GM18517 (cell line): ENCODE measurements around the gene SRCIN1.

Experiments
- ATAC-seq: cut with Tn5 transposase; IDR thresholded peaks from one replicate; pipeline ENCODE4 v1.9.1; 2021; ENCODE audit warnings: mild to moderate bottlenecking, moderate library complexity; ENCODE audit not compliant: unreplicated experiment

Gene SRCIN1

DNA sequence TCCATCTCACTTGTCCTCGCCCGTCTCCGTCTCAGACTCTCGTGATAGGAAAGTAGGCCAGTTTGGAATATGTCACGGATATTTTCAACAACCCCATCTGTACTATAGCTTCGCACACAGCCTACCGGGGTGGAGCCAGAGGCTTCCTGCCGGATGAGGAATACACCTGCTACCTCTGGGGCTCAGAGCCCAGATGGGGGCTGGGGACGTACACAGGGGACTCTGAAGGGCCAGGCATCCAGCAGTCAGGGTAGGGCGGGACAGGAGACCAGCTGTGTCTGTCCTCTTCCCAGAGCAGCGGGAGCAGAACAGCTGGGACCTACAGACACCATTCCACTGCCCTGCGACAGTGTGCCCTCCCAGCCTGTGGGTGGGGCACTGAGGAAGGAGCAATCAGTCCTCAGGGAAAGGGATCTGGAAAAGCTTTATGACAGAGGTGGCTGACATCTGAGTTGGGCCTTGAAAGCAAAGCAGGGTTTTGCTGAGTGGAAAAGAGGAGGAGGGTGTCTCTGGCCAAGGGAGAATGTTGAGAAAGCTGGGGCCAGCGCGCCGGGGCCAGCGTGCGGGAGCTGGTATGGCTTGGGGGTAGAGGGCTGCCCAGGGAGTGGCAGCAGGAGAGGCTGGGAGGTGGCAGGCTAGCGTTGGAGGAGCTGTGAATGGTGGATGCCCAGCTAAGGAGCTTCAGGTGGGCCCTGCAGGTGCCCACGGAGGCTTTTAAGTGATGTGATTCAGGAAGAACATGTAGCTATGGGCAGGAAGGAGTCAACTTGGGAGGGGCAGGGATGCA is 11.5 kb upstream of the SRCIN1 start:
- no peak for ATAC-seq

DNA sequence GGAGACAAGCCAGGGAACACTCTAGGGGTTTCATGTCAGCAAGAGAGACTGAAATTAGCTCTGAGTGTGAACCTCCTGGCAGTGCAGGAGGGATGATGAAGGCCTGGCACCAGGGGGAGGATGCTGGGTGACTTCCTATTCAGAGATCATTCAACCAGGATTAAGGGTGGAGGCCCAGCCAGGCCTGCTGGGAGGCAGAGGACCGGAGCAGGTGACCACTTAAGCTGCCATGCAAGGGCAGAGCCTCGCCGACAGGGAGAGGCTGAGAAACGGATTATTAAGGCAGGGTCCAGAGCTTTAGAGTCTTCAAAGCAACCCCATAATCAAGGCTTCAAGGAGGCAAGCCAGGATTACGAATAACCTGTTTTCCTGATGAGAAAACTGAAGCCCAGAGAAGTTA is 10.6 kb upstream of the SRCIN1 start:
- ATAC-seq = no peak

DNA sequence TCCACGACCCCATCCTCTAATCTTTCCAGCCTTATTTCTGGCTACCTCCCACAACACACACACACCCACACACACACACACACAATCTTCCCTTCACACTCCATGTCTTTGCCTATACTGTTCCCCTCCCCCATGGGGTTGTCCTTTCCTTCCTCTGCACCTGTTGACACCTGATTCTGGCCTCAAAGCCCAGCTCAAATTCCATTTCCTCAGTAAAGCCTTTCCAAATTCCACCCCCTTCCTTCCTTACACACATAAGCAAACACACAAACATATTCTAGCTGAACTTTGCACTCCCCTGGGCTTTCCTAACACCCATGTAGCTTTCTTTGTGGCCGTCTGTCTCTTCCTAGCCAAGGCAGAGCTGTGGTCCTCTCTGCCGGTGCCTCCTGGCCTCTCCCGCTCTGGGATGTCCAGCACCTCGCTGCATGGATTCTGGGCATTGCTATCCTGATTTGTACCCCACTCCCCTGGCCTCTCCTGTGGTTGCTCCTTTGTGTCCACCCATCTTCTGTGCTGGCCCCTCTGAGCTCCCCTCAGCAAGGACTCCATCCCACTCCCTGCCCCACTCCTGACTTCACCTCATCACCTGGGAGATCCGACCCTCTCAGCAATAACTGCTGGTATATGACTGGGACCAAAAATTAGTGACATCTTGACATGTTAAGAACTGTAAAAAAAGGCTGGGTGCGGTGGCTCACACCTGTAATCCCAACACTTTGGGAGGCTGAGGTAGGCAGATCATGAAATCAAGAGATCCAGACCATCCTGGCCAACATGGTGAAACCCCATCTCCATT is 8.4 kb upstream of the SRCIN1 start:
- no peak for ATAC-seq

DNA sequence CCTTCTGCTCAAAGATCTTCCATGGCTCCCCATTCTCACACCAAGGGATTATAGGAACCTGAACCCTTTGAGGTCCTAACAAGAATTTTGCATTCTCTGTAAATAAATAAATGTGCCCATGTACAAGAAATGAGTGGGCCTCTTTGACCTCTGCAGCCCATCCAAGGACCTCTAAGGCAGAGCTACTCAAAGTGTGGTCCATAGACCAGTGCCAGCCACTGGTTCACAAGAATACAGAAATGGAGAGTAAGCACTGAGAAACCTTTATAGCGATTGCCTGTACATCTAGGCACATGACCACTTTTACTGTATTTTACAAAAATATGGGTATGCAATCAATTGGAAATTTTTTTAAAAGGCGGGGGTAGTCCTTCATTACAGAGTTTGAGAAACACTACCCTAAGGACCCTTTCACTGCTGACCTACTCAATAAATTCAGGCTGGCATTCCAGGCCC is 7.8 kb upstream of the SRCIN1 start:
- no peak for ATAC-seq

DNA sequence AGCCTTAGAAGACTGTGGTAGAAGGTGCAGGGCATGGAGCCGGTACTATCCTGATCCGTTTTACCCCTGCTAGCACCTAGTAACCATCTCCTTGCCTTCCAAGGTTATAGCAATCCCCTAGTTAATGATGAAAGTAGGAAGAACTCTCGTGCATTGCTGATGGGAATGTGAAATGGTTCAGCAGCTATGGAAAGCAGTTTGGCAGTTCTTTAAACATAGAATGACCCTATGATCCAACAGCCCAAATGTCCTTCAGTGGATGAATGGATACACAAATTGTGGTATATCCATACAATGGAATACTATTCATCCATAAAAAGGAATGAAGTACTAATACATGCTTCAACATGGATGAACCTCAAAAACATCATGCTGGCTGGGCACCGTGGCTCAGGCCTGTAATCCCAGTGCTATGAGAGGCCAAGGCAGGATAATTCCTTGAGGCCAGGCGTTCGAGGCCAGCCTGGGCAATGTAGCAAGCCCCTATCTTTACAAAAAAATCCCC is 6.2 kb upstream of the SRCIN1 start:
- ATAC-seq = no peak

DNA sequence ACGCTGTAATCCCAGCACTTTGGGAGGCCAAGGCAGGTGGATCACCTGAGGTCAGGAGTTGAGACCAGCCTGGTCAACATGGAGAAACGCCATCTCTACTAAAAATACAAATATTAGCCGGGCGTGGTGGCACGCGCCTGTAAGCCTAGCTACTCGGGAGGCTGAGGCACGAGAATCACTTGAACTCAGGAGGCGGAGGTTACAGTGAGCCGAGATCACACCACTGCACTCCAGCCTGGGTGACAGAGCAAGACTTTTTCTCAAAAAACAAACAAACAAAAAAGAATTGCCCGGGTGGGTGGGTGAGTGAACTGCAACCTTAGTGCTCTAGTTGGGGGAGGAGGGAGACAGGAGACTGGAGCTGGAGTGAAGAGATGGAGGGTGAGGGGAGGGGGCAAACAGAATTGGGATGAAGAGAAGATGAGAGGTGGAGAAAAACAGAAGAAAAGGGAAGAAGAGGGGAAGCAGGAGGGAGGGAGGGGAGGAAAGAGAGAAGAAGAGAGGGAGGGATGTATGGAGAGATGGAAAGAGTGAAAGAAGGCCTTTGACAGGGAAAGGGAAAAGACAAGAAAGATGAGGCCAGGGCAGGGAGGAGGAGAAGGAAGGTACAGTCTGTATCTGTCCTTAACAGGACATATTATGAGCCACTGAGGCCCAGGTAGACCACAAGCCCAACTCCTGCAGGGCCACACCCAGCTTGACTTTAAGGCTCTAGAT is 5.5 kb upstream of the SRCIN1 start:
- ATAC-seq = no peak

DNA sequence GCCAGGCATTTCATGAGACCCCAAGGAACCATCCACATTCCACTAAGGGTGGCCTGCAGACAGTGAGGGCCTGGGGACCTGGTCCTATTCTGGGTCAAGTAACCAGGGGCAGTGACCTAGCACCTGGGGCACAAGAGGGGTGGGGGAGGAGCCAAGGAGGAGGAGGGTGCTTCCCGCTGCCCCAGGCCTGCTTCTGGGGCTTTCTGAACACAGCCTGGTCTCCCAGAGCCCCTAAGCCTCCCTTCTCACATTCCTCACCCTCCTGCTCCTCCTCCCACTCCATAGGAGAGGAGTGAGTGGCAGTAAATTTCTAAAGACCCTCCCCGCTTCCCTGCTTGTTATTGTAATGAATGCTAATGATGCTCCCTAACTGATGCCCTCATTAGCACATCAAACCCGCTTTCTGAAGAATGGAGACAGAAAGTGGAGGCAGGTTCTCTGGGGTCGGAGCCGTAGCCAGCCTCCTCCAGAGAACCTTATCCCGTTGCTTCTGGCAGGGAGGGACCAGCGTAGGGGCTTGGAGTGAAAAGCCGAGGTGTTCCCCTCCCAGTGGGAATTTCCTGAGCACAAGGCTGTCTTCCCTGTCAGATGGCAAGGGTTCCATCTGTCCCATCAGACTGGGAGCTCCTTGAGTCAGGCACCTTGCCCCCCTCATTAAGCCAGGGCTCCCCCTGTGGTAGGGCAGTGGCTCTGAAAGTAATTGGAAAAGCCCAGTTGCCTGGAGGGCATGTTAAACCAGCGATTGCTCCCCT is 3.7 kb upstream of the SRCIN1 start:
- ATAC-seq = no peak

DNA sequence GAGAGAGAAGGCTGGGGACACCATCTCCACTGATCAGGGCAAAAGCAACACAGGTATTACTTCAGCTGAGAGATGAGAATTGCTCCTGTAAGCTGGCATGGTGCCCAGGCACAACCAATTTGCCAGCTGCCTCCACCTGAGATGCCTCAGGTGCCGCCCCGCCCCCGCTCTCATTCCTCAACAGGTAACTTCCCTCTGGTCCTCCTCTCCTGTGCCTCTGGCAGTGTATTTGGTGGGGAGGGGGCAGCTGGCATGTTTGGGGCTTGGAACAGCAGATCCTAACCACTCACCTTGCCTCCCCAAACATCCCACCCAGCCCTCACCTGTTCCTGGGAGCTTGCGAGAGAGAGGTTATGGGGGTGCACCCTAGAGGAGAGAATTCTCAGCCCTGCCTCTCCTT is 2.9 kb upstream of the SRCIN1 start:
- no peak for ATAC-seq

DNA sequence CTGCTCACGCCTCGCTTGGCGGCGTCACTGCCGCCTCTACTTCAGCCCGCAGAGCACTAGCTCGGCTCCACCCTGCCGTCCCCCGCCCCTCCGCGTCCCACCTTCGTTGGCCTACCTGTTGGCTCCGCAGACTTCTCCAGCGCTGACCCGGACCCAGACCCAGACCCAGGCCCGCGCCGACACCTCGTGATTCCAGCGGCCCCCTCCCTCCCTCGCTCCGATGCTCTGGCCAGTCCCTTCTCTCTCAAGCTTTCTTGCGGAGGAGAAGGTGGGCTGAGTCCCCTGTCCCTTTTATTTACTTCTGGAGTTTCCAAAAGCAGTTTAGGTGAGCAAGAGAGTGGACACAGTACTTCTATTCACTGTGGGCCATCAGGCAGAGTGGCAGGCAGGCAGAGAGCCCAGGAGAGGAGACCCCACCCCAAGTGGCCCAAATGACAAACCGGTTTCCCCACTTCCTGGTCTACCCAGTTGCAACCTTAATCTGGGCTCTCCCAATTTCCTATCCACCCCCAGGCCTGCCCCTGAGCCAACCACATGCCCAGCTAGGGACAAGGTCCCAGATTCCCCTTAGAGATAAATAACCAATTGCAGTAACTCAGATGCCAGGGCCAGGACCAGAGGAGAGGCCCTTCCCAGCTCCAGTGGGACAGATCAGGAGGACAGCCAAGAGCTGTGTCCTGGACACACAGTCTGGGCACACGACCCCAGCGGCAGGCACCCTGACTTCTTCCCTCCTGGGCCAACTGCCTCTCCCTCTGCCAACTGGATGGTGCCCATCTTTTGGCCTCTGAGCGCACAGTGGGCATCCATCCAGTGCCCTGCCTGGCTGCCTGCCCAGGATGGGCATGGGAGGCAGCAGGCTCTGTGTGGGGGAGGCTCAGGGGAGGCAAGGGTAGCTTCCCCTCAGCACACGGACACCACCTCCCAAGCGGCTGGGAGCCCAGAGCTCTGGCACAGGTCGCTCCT is 1.2 kb upstream of the SRCIN1 start:
- ATAC-seq = no peak

DNA sequence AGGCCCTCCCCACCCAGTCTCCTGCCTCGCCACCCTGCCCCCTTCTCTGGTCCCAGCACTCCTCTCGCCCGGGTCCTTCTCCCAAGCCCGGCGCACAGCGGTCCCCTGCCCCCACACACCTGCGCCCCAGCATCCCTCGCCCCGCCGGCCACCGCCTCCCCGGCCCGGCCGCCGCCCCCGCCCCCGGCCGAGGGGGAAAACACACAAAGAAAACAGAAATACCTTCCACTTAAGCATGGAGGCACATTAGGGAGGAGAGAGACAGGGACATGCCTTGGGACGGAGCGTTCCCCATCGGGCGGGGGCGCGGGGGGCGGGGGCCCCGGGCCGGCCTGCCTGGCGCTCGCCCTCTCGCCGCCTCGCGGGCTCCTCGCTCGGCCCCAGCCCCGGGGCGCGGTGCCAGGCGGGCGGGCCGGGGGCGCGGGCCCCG is 326 bp downstream of the SRCIN1 start:
- no peak for ATAC-seq

DNA sequence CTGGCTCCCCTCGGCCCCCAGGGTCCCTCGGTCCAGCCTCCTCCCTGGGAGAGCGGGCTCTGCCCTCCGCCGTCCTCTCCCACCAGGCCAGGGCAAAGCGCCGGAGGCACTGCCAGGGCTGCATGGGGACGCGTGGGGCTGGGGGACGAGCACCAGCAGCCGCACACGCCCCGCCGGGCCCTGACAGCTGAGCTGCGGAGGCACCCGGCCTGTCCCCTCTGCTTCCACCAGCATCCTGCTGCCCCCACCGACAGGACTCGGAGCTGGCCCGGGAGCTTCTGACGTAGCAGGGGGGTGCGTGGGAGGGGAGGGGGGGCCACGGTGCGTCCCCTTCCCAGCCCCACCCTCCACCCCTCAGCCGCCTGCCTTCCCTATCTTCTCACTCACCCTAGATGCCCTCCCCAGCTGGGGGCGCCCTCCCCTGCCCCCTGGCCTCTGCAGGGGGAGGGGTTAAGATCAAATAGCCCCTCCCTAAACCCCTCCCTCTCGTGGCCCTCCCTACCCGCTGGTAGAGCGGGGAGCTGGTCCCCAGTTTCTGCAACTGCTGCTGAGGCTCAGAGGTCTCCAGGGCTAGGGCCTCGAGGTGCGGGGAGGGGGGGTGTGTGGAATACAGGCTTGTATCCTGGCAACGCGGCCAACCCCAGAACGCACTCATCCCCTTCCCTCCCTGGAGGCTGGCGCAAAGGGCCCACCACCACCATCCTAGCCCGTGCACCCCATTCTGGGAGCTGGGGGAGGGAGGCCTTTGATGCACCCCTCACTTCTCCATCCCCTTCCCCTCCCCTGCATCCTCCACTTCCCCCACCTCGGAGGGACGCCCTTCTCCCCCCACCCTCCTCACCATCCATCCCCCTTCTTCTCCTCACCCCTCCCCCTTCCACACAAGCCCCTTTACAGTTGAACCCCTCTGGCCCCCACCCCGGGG is 1.0 kb downstream of the SRCIN1 start:
- no peak for ATAC-seq

DNA sequence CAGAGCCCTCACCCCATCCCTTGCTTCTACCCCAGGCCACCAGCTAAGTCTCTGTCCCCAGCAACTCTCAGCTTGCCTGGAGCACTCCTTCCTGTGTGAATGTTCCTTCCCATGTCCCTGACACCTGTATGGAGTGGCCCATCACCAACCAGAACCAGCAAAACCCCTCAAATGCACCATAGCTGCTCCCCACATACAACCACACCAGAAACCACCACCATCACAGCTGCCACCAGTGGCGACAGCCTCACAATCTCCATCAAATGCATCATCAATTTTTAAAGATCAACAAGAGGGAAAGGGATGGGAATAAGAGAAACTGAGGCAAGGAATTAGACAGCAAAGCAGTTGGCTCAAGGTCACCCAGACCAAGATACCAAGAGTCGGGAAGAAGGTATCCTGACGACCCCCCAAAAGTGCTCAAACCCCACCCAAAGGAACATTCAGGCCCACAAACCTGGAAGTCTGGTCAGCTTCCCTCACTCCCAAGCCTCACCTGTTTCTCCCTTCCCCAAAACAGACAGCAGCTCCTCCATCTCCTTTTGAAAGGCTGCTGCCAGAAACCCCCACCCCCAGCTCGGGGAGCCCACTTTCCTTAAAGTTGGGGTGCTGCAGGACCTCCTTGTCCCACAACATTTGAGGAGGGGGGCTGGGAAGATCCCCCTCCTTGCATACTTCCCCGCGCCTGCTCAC is 1.8 kb downstream of the SRCIN1 start:
- no peak for ATAC-seq

DNA sequence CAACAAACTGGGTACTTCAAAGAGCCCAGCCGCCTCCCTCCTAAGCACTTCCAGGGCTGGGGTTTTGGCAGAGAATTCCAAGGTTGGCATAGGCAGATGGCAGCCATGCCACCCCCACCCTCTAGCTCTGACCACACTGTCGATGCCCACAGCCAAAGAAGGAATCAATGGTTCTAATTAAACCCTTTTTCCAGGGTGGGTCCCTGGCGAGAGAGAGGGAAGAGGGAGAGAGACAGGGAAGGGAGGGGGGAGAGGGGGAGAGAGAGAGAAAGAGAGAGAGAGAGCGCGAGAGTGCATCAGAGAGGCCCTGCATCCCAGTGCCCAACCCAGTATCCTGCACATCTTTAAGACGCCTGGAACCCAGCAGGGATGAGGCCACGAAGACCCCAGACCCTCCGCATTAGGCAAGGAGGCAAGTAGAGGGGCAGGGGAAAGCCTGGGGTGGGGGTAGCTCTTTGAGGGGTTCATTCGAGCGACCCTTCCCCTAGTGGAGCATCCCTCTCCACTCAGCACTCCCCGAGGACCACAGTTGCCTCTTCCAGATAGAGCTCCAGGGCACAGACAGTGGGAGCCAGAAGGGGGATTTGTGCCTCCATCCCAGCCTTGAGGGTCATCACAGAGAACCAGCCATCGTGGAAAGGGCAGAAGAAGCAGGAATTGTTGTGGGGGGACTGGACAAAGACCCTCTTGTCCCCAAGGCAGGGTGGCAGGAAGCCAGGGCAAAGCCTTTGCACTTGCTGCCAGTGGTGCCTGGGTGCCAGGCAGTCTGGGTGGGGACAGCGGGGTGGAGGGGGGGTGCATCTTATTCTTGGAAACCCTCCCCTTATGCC is 2.6 kb downstream of the SRCIN1 start:
- no peak for ATAC-seq

DNA sequence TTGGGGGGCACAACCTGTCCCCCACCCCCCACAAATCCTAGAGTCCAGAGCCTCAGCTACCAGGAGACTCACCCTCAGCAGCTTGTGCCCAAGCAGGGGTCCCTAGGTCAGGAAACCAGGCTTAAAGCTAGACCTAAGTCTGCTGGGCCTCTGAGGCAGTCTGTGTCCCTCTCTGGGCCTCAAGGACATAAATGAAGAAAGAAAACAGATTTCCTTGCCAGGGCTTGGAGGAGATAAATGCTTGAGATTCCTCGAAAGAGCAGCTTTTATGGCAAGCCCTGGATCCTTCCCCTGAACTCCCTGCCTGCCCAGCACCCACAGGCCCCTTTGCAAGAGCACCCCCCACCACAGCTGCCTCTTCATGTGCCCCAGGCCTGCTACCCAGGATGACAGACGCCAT is 3.3 kb downstream of the SRCIN1 start:
- no peak for ATAC-seq

DNA sequence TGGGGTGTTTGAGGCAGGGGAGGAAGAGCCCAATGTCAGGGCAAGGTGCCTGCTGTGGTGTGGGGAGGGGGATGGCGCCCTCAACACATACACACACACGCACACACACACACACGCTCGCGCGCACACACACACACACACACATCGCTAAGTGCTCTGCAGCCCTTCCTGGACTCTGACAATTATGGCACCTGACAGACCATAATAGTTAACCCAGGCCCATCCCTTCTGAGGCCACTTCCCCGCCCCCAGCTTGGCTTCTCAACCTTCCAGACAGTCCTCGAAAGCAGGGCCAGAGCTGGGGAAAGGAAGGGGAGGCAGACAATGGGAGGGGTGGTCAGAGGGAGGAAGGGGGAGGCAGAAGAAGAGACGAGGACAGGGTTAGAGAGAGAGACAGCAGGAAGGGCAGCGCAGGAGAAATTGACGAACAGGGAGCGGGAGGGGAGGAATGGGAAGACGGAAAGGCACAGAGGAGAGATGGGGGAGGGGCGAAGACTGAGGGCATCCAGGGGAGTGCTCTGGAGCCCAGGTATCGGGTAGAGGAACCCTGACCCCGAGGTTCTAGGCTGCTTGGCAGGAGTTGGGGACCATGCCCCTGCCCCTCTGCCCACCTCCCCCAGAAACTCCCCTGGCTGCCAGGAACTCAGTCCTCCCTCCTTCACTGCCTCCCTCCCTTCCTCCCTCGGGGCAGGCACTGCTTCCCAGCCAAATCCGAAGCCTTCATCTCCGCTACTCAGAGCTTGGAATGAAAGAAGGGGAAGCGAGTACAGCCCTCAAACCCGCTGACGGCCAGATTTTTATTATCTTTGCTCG is 4.0 kb downstream of the SRCIN1 start:
- no peak for ATAC-seq

DNA sequence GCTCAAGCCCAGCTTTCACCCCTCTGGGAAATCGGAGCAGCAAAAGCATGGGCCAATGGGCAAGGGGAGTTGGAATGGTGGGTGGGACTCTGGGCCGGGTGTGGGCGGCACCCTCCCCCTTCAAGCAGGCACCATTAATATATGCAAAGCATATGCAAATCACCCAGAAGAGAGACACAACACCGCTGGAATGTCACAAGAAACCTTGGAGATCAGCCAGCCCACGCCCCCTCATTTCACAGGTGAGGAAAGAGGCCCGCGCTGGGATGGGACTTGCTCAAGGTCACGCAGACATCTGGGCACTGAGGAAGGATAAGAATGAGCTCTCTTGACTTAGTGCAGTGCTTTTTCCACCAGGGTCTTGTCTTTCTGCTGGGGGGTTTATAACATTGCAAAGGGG is 4.8 kb downstream of the SRCIN1 start:
- no peak for ATAC-seq
